ENCODE data around the gene PARD3B. TPM values are rescaled to one million over a fixed set of nuclear protein-coding genes. Genes with fewer than 3 reads are reported as not detected.

PARD3B gene
- total RNA-seq, 1 experiment from 2014 or later = 2.0 TPM

DNA sequence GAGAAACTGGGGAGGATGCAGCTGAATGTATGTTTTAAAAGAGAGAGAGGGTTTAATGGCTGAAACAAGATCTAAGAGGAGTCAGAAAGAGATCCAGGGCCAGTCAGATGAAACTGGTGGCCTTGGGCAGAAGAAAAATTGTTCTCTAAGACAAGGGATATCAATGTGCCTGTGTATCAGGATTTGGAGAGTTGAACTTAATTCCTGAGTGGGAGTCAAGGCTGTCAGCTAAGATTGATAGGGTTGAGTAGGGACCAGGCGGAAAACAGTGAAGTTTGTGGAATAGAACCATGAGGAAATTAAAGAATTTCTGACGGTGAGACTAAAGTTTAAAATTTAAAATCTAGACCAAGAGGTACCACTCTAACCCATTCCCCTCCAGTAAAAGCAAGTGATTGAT lies 199.2 kb downstream of the PARD3B start:
- intact Hi-C loops (cut with micrococcal nuclease) = no loop called here
- Histone ChIP-seq H3K36me3 (ENCODE audit: control insufficient read depth in 1 of 2, insufficient read depth in 2 of 2, low read length in 2 of 2) (no peaks in the 10 kb centered on the region), H3K27me3 (ENCODE audit: insufficient read depth, low read length) (no peaks in the 10 kb centered on the region), H3K9me3 (ENCODE audit: control insufficient read depth in 1 of 2, insufficient read depth in 1 of 2, low read depth in 1 of 2, low read length in 2 of 2) (no peaks in the 10 kb centered on the region), H3K4me2 (ENCODE audit: low read length) (no peak overlapping the region), H3K27ac (ENCODE audit: low read depth, low read length) (no peak overlapping the region), H3K9me2 (ENCODE audit: insufficient read depth) (no peaks in the 10 kb centered on the region), H2AFZ (ENCODE audit: low read depth, low read length, poor library complexity, severe bottlenecking) (no peak overlapping the region), H3K79me2 (ENCODE audit: insufficient read depth, low read length) (no peaks in the 10 kb centered on the region), H3K4me3 (replicated peaks in 1 of 2; ENCODE audit: low read depth in 1 of 2, low read length in 2 of 2) (no peak overlapping the region), H4K20me1 (ENCODE audit: insufficient read depth) (no peaks in the 10 kb centered on the region), H3K9ac (ENCODE audit: low read length) (no peak overlapping the region), H3K4me1 (ENCODE audit: control insufficient read depth in 1 of 2, insufficient read depth in 2 of 2, low read length in 2 of 2) (no peaks in the 10 kb centered on the region)
- no TSS peak for BruUV-seq (replicated peaks)
- TF ChIP-seq SRF (IDR thresholded peaks at IDR 0.05; ENCODE audit: low read depth) (no peak), SP1 (IDR thresholded peaks at IDR 0.05; ENCODE audit: low read depth) (no peak), POLR2AphosphoS5 (IDR thresholded peaks at IDR 0.05; ENCODE audit: low read depth, low read length) (no peak), TCF7L2 (IDR thresholded peaks at IDR 0.05; ENCODE audit: borderline replicate concordance, extremely low read depth, insufficient read depth, insufficient read length) (no peak), FOSL1 (IDR thresholded peaks at IDR 0.05; ENCODE audit: low read depth) (no peak), RAD21 (IDR thresholded peaks at IDR 0.05; ENCODE audit: low read depth) (no peak), ZNF274 (IDR thresholded peaks at IDR 0.05; ENCODE audit: low read depth, low read length) (no peak), ZFX (IDR thresholded peaks at IDR 0.05) (no peak), SIN3A (IDR thresholded peaks at IDR 0.05; ENCODE audit: low read depth) (no peak), ATF3 (IDR thresholded peaks at IDR 0.05) (no peak), EZH2phosphoT487 (IDR thresholded peaks at IDR 0.05; ENCODE audit: borderline replicate concordance) (no peak)
- TF ChIP-seq, protein P1, sequence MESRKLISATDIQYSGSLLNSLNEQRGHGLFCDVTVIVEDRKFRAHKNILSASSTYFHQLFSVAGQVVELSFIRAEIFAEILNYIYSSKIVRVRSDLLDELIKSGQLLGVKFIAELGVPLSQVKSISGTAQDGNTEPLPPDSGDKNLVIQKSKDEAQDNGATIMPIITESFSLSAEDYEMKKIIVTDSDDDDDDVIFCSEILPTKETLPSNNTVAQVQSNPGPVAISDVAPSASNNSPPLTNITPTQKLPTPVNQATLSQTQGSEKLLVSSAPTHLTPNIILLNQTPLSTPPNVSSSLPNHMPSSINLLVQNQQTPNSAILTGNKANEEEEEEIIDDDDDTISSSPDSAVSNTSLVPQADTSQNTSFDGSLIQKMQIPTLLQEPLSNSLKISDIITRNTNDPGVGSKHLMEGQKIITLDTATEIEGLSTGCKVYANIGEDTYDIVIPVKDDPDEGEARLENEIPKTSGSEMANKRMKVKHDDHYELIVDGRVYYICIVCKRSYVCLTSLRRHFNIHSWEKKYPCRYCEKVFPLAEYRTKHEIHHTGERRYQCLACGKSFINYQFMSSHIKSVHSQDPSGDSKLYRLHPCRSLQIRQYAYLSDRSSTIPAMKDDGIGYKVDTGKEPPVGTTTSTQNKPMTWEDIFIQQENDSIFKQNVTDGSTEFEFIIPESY (IDR thresholded peaks at IDR 0.05; ENCODE audit: extremely low read depth, insufficient replicate concordance, low read length) = no peak
- TF ChIP-seq, protein P2, sequence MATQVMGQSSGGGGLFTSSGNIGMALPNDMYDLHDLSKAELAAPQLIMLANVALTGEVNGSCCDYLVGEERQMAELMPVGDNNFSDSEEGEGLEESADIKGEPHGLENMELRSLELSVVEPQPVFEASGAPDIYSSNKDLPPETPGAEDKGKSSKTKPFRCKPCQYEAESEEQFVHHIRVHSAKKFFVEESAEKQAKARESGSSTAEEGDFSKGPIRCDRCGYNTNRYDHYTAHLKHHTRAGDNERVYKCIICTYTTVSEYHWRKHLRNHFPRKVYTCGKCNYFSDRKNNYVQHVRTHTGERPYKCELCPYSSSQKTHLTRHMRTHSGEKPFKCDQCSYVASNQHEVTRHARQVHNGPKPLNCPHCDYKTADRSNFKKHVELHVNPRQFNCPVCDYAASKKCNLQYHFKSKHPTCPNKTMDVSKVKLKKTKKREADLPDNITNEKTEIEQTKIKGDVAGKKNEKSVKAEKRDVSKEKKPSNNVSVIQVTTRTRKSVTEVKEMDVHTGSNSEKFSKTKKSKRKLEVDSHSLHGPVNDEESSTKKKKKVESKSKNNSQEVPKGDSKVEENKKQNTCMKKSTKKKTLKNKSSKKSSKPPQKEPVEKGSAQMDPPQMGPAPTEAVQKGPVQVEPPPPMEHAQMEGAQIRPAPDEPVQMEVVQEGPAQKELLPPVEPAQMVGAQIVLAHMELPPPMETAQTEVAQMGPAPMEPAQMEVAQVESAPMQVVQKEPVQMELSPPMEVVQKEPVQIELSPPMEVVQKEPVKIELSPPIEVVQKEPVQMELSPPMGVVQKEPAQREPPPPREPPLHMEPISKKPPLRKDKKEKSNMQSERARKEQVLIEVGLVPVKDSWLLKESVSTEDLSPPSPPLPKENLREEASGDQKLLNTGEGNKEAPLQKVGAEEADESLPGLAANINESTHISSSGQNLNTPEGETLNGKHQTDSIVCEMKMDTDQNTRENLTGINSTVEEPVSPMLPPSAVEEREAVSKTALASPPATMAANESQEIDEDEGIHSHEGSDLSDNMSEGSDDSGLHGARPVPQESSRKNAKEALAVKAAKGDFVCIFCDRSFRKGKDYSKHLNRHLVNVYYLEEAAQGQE (IDR thresholded peaks at IDR 0.05; ENCODE audit: low read depth) = no peak
- TF ChIP-seq, protein P3, sequence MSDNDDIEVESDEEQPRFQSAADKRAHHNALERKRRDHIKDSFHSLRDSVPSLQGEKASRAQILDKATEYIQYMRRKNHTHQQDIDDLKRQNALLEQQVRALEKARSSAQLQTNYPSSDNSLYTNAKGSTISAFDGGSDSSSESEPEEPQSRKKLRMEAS (IDR thresholded peaks at IDR 0.05) = no peak
- POLR2A ChIA-PET = no interaction called here
- CTCF ChIA-PET = no interaction called here
- RAD21 ChIA-PET (ENCODE audit: low non-redundant PET in 1 of 2, low total read pairs in 2 of 2, uncharacterized antibody in 2 of 2, unreplicated experiment in 2 of 2) = no interaction called here
- no peak for DNase-seq (ENCODE audit: low read depth, low spot score)
- ATAC-seq = no peak
